SIG-M5 treated with dmso at 0.1 percent for 504 hours (cell line): ENCODE measurements around the gene KIF3B.
"Not testable (repeated sequence)": the region's sequence is repeated elsewhere in the genome, so short reads cannot be mapped to it uniquely, and the experiment has no call there.

Experiments
- DNase-seq: peaks from one replicate; lab custom pipeline; 2025; ENCODE audit not compliant: unreplicated experiment; lab: John Stamatoyannopoulos, UW

Gene KIF3B

GRCh38 chr20:32355417-32355841 is 78.0 kb downstream of the KIF3B start:
- DNase-seq, result no peak

GRCh38 chr20:32355907-32356621 is 78.6 kb downstream of the KIF3B start:
- not testable (repeated sequence) for DNase-seq

DNA sequence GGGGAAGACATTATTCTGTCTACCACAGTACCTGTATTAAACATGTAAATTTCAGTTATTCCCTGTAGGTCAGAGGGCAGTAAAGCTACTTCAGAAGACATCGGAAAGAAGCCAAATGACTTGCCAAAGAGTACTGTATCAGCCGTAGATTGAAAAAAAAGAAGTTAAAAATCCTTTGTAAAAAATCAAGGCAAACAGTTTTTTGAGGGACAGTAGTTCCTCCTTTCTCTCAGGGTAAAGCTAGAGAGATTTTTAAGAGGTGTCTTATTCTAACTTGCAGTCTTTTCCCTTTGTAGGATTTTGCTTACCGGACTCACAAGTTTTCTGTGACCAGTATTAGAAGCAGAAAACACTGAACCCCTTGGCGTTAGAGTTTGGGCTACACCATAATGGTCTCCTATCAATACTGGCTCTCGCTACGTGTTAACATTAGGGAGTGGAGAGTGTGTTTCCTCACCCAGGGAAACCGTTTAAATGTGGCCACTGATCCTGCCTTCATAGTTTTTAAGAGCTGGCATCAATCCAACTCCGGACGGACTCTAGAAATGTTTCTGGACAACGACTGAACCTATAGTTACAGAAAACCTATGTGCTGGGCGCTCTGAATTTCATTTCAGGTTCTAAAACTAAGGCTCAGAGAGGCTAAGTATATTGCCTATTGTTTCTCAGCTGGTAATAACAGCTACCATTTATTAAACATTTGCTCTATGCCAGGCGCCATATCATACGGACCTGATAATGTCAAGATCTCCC is 79.3 kb downstream of the KIF3B start:
- no peak for DNase-seq

- peak; percentile 59 for DNase-seq
Measured at GRCh38 chr20:32357375-32357868, 80.0 kb downstream of the KIF3B start.

- peak; percentile 97 for DNase-seq
Measured at GRCh38 chr20:32357869-32358631, 80.6 kb downstream of the KIF3B start, which contains the start of gene ASXL1. Gene ASXL1 (plus strand): TSS chr20:32358331. CDS start chr20:32358776, 445 bp downstream.

GRCh38 chr20:32358632-32358882 is 81.1 kb downstream of the KIF3B start:
- no peak for DNase-seq

GRCh38 chr20:32358883-32359632 is 81.6 kb downstream of the KIF3B start:
- DNase-seq, result peak; percentile 51

GRCh38 chr20:32359633-32360332 is 82.3 kb downstream of the KIF3B start:
- no peak for DNase-seq

DNA sequence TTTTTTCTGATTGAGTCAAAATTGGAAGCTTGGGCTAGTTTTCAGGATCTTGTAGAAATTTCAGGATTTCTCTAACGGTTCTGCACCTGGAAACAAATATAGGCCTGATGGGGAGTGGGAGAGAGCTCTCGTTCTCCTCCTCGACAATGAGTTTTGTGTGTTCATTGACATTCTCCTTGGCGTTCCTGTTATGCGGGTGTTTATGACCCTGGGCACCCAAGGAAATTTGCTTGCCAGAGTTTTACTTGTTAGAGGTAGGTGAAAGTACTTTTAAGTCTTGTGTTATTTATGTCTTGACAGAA is 82.8 kb downstream of the KIF3B start:
- DNase-seq, result no peak

- no peak for DNase-seq
Measured at GRCh38 chr20:32362901-32363364, 85.5 kb downstream of the KIF3B start.

DNA sequence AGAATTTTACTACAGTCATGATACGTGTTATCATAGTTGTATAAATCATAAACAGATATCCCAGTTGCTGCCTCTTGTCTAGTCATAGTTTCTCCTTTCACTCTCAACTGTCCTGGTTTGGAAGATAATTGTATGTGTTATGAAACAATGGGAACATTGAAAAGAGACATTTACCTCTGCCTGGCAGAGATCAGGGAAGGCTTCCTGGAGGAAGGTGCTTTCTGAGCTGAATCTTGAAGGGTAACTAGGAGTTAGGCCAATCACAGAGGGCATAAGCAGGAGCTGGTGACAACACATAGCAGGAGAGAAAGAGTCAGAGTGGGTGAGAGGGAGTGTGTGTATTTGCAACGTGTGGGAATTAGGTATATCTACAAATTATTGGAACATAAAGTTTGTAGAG is 86.0 kb downstream of the KIF3B start:
- DNase-seq, result no peak

GRCh38 chr20:32364554-32365208 is 87.2 kb downstream of the KIF3B start:
- no peak for DNase-seq

DNA sequence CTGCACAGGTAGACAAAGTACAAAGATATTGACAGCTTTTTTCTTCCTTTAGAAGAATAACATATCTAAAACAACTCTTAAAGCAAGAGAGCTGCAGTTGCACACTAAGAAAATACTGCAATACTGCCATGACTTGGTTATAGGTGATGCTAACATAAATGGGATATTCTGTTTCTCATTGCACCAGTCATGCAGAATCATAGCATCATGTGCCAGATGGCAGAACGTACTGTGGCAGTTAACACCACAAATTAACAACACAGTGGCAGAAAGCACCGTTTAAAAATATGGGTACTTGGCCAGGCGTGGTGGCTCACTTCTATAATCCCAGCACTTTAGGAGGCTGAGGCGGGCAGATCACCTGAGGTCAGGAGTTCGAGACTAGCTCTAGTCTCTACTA is 88.1 kb downstream of the KIF3B start:
- DNase-seq, result no peak

- DNase-seq, result no peak
Measured at GRCh38 chr20:32366380-32366779, 88.9 kb downstream of the KIF3B start.

- no peak for DNase-seq
Measured at GRCh38 chr20:32368323-32368722, 90.9 kb downstream of the KIF3B start.

GRCh38 chr20:32368925-32369324 is 91.5 kb downstream of the KIF3B start:
- DNase-seq, result no peak

DNA sequence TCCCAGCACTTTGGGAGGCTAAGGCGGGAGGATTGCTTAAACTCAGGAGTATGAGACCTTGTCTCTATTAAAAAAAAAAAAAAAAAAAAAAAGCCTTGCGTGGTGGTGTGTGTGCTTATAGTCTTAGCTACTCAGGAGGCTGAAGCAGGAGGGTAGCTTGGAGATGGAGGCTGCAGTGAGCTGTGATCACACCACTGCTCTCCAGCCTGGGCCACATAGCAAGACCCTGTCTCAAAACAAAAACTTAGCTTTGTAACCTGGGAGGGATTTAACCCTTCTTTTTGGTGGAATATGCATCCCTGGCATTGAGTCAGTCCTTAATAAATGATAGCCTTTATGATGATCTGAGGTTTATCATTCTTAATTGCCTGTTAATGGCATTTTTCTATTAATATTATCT is 93.4 kb downstream of the KIF3B start:
- DNase-seq, result no peak

- DNase-seq, result no peak
Measured at GRCh38 chr20:32378461-32378860, 101.0 kb downstream of the KIF3B start.

DNA sequence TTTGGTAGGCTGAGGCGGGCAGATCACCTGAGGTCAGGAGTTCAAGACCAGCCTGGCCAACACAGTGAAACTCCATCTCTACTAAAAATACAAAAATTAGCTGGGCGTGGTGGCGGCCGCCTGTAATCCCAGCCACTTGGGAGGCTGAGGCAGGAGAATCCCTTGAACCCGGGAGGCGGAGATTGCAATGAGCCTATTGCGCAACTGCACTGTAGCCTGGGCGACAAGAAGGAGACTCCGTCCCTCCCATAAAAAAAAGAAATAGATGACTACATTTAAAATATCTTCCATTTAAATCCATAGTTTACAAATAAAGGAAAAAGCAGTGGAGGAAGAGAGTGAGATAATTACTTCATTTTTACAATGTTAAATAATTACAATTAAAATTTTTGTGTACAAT is 102.6 kb downstream of the KIF3B start:
- DNase-seq, result not testable (repeated sequence)

DNA sequence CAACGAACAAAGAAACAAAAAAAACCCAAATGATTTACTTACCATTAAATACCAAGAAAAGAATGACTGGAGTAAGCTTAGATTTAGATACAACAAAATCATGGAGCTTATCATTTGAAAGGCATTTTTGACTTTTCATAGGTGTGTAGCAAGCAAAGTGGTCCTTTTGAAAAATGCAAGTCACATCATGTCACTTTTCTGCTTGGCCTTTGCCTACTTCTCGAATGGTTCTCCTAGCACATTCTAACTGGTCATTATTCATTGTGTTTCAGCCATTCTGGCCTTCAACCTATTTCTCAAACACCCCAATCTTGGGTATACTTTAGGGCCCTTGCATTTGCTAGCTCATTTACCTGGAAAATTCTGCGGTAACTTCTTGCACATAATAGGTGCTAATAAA is 103.3 kb downstream of the KIF3B start:
- no peak for DNase-seq
